Left ventricle myocardium inferior (tissue), 1 donor: ENCODE results near the gene HSD17B1. TPM values are rescaled to one million over a fixed set of nuclear protein-coding genes. Genes with fewer than 3 reads are reported as not detected.
A peak's percentile ranks its signal among the peaks of the same experiment; 100 is the strongest.

ENCODE experiments used
- DNase-seq: peaks from one replicate; pipeline ENCODE4 v3.0.0-alpha.2; 2020
- H3K27ac ChIP-seq: fragments of 200-600 bp; replicated peaks from 2 replicates; pipeline ENCODE4 v1.8.0; 2021
- H3K27me3 ChIP-seq: fragments of 200-600 bp; 2 replicates; pipeline ENCODE4 v1.8.0; 2021; ENCODE audit warnings: low read depth
- H3K36me3 ChIP-seq: fragments of 200-600 bp; 2 replicates; pipeline ENCODE4 v1.8.0; 2021
- H3K4me1 ChIP-seq: fragments of 200-600 bp; 2 replicates; pipeline ENCODE4 v1.8.0; 2021
- H3K4me3 ChIP-seq: fragments of 200-600 bp; 2 replicates; pipeline ENCODE4 v1.8.0; 2021; ENCODE audit warnings: mild to moderate bottlenecking, moderate library complexity
- H3K9me3 ChIP-seq: fragments of 200-600 bp; replicated peaks from 2 replicates; pipeline ENCODE4 v1.8.0; 2021
- intact Hi-C: fragments of 100-400 bp; cut with micrococcal nuclease; formaldehyde crosslinking; loops from one replicate; pipeline ENCODE4 v1.11.0; 2022
- total RNA-seq: library from RNA; stranded (reverse); fragmentation: NEBNext Ultra II Directional; extraction: Animal tissue kit (Norgen Biotek cat#: 25700); gene quantifications from one replicate; pipeline ENCODE4 v1.2.1, GENCODE V29; 2021
- TF ChIP-seq, protein P1 (sequence below): fragments of 200-600 bp; IDR thresholded peaks from 2 replicates; pipeline ENCODE4 v1.8.0; 2021; ENCODE audit warnings: antibody characterized with exemption, mild to moderate bottlenecking, borderline replicate concordance
- donor health status: DM: no; HTN: yes; CAD: no; lungs with severe emphysema.

The HSD17B1 gene
- total RNA-seq, 1 donor from 2014 or later: 0.99 TPM

DNA sequence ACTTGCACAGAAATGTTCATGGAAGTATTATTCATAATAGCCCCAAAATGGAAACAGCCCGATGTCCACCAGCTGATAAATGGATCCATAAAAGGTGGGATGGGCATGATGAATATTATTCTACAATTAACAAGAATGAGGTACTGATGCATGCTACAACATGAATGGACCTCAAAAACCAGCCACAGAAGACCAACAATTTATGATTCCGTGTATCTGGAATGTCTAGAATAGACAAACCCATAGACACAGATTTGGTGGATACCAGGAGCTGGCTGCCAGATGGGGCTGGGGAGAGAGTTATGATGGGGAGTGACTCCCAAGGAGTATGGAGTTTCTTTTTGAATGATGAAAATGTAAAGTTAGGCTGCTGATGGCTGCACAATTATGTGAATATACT lies 27.5 kb upstream of the HSD17B1 start:
- Histone ChIP-seq H3K4me3 (no peak overlapping the region), H3K27ac (peak overlapping the region; percentile 98), H3K9me3 (no peaks in the 10 kb centered on the region), H3K36me3 (peaks cover 16% of the 10 kb centered on the region), H3K4me1 (peaks cover 62% of the 10 kb centered on the region), H3K27me3 (no peaks in the 10 kb centered on the region)
- TF ChIP-seq, protein P1, sequence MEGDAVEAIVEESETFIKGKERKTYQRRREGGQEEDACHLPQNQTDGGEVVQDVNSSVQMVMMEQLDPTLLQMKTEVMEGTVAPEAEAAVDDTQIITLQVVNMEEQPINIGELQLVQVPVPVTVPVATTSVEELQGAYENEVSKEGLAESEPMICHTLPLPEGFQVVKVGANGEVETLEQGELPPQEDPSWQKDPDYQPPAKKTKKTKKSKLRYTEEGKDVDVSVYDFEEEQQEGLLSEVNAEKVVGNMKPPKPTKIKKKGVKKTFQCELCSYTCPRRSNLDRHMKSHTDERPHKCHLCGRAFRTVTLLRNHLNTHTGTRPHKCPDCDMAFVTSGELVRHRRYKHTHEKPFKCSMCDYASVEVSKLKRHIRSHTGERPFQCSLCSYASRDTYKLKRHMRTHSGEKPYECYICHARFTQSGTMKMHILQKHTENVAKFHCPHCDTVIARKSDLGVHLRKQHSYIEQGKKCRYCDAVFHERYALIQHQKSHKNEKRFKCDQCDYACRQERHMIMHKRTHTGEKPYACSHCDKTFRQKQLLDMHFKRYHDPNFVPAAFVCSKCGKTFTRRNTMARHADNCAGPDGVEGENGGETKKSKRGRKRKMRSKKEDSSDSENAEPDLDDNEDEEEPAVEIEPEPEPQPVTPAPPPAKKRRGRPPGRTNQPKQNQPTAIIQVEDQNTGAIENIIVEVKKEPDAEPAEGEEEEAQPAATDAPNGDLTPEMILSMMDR: no peak
- intact Hi-C loops: loop anchor here (5.0 kb wide), 1 partner anchor 208 kb away; no protein-coding TSS in a partner anchor
- DNase-seq: no peak

DNA sequence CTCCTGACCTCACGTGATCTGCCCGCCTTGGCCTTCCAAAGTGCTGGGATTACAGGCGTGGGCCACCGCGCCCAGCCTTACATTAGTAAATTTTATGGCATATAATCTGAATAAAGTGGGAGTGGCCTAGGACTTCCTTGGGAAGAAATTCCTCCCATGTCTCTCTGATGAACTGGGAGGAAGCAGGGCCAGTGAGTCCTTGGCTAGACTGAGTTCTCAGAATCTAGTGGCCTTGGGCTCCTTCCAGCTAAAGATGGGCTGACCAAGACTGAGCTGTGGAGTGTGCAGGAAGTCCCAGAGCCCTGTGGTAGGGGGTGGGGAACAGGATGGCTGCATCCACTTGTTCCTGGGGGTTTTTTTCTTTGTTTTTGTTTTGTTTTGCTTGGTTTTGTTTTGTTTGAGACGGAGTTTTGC lies 26.7 kb upstream of the HSD17B1 start:
- H3K9me3 ChIP-seq: no peaks in the 10 kb centered on the region
- peak overlapping the region; percentile 98 for H3K27ac ChIP-seq
- H3K27me3 ChIP-seq: no peaks in the 10 kb centered on the region
- TF ChIP-seq, protein P1: no peak
- peaks cover 54% of the 10 kb centered on the region for H3K4me1 ChIP-seq
- DNase-seq: peak; percentile 51
- H3K4me3 ChIP-seq: no peak overlapping the region
- intact Hi-C loops: loop anchor here (5.0 kb wide), 1 partner anchor 209 kb away; no protein-coding TSS in a partner anchor
- peaks cover 16% of the 10 kb centered on the region for H3K36me3 ChIP-seq

DNA sequence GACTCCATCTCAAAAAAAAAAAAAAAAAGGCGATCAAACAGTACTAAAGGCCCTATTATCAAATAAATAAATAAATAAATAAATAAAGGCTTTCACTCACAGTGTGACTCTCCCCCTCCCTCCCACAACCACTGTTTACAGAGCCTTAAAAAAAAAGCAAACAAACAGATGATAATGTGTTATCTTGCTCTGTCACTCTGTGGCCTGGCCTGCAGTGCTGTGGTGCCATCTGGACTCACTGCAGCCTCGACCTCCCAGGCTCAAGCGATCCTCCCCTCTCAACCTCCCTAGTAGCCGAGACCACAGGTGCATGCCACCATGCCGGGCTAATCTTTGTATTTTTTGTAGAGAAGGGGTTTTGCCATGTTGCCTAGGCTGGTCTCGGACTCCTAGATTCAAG lies 24.8 kb upstream of the HSD17B1 start:
- intact Hi-C loops: loop anchor here (5.0 kb wide), 1 partner anchor 211 kb away; no protein-coding TSS in a partner anchor
- Histone ChIP-seq H3K9me3 (no peaks in the 10 kb centered on the region), H3K4me1 (peaks cover 48% of the 10 kb centered on the region), H3K4me3 (no peak overlapping the region), H3K27ac (no peak overlapping the region), H3K36me3 (peaks cover 5% of the 10 kb centered on the region), H3K27me3 (no peaks in the 10 kb centered on the region)
- DNase-seq: no peak
- TF ChIP-seq, protein P1: no peak

DNA sequence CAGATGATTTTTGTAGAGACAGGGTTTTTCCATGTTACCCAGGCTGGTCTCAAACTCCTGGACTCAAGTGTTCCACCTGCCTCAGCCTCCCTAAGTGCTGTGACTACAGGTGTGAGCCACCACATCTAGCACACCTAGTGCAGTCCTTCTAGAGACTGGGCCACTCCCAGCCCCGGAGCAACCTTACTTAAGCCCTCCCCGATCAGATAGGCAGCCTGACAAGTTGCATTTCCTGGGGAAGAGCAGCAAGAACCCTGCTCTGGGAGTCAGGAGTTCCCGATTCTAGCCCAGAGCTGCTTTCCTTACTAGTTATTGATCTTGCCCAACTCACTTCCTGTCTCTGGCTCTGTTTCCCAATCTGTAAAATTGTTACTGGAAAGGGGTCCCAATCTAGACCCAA lies 23.7 kb upstream of the HSD17B1 start:
- H3K9me3 ChIP-seq: no peaks in the 10 kb centered on the region
- TF ChIP-seq, protein P1: no peak
- H3K36me3 ChIP-seq: no peaks in the 10 kb centered on the region
- H3K27ac ChIP-seq: no peak overlapping the region
- intact Hi-C loops: loop anchor here (5.0 kb wide), 1 partner anchor 212 kb away; no protein-coding TSS in a partner anchor
- no peaks in the 10 kb centered on the region for H3K27me3 ChIP-seq
- H3K4me3 ChIP-seq: no peak overlapping the region
- no peak for DNase-seq
- peaks cover 37% of the 10 kb centered on the region for H3K4me1 ChIP-seq

DNA sequence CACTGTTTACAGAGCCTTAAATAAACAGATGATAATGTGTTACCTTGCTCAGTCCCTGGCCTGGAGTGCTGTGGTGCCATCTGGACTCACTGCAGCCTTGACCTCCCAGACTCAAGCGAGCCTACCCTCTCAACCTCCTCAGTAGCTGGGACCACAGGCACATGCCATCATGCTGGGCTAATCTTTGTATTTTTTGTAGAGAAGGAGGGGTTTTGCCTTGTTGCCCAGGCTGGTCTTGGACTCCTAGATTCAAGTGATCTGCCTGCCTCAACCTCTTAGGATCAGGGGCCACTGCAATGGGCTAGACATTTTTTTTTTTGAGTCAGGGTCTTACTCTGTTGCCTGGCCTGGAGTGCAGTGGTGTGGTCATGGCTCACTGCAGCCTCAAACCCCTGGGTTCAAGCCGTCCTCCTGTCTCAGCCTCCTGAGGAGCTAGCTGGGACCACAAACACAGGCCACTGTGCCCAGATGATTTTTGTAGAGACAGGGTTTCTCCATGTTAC lies 21.7 kb upstream of the HSD17B1 start:
- TF ChIP-seq, protein P1: no peak
- H3K4me3 ChIP-seq: no peak overlapping the region
- no peak for DNase-seq
- intact Hi-C loops: no loop called here
- no peaks in the 10 kb centered on the region for H3K9me3 ChIP-seq
- peak overlapping the region; percentile 91 for H3K27ac ChIP-seq
- no peaks in the 10 kb centered on the region for H3K27me3 ChIP-seq
- H3K4me1 ChIP-seq: peaks cover 44% of the 10 kb centered on the region
- no peaks in the 10 kb centered on the region for H3K36me3 ChIP-seq
